GM12891 (cell line): Measurements from ENCODE around the gene DGKI.

Experiments used
- POLR2A ChIP-seq: IDR thresholded peaks from 2 replicates; pipeline ENCODE4 v1.6.1; 2011; ENCODE audit warnings: low read depth, low read length, control low read depth
- TAF1 ChIP-seq: IDR thresholded peaks from 2 replicates; pipeline ENCODE4 v1.6.1; 2011; ENCODE audit warnings: low read depth, low read length, control low read depth

GRCh38 chr7:137715121-137715520 is 131.7 kb downstream of the DGKI start:
- TF ChIP-seq POLR2A (no peak), TAF1 (no peak)
